GM21576 (cell line): Measurements from ENCODE around the gene VPS41.
"Not testable (repeated sequence)": the region's sequence is repeated elsewhere in the genome, so short reads cannot be mapped to it uniquely, and the experiment has no call there.

Experiments used
- ATAC-seq: cut with Tn5 transposase; IDR thresholded peaks from one replicate; pipeline ENCODE4 v1.9.1; 2021; ENCODE audit warnings: mild to moderate bottlenecking, moderate library complexity; ENCODE audit not compliant: unreplicated experiment

VPS41 gene

DNA sequence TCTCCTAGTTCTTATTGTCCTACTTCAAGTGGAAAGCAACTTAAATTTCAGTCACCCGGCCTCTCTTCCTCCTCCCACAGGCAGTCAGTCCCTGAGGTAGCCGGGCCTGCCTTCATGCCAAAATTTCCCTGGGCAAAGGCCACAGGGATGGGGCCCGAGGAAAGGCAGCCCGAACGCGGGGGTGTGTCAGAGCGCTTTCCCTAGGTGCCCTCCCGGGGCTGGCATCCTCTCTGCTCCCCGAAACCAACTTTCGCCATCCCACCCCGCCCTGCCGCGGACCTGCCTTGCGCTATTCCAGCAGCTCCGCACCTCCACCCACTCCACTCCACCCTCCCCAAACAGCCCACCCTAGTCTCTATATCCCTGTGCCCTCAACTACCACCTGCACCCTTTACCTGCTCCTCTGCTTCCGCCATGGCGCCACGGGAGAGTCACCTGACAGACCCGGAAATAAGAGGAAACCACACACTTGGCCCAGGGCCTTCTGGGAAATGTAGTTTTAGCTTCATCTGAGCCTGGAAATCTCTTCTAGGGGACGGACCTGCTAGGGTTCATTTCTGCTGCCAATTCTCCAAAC is at the start of gene VPS41:
VPS41 (minus strand) TSS at position 433 of the 577 bp plus-strand sequence; CDS start at position 416, 17 bp downstream.
- peak; percentile 99 for ATAC-seq

GRCh38 chr7:38955892-38956291 is 46.9 kb upstream of the VPS41 start:
- no peak for ATAC-seq

DNA sequence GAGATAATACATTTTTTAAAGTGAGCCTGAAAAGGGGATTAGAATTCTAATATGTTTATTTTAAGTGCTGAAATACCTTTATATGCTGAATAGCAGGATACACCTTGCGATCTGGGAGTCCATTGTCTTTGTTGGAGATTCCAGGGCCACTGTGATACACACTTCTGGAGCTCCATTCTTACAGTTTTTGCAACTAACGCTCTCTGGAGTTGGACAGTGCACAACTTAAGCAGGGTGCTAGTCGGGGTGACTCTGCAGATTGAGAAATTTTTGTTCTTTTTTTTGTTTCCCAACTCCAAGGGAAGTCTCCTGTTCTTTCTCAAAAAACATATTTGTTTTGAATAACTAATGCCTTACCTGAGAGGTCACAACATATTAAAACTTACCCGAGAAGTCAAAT is 45.0 kb upstream of the VPS41 start:
- ATAC-seq = no peak

- no peak for ATAC-seq
These were observed 44.2 kb upstream of the VPS41 start for GRCh38 chr7:38953227-38953626.

GRCh38 chr7:38951213-38951612 is 42.2 kb upstream of the VPS41 start:
- no peak for ATAC-seq

DNA sequence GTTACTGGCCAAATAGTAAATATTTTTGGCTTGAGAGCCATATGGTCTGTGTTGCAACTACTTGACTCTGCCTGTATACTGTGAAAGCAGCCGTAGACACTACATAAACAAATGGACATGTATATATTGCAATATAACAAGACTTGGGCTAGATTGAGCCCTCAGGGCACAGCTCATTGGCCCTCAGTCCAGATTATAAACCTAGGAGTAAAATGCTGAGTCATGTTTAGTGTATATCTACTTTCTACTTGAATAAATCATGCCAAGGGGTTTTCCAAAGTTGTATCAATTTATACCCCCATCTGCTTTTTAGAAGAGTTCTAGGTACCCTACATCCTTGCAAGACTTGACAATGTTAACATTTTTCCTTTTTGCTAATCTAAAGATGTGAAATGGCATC is 41.3 kb upstream of the VPS41 start:
- no peak for ATAC-seq

GRCh38 chr7:38947541-38947940 is 38.5 kb upstream of the VPS41 start:
- not testable (repeated sequence) for ATAC-seq

- ATAC-seq = no peak
These were observed 33.5 kb upstream of the VPS41 start for GRCh38 chr7:38942431-38943051.

GRCh38 chr7:38940774-38941173 is 31.8 kb upstream of the VPS41 start:
- no peak for ATAC-seq

- no peak for ATAC-seq
These were observed 29.6 kb upstream of the VPS41 start for GRCh38 chr7:38938589-38938988.

- ATAC-seq = no peak
These were observed 29.1 kb upstream of the VPS41 start for GRCh38 chr7:38938001-38938485.

DNA sequence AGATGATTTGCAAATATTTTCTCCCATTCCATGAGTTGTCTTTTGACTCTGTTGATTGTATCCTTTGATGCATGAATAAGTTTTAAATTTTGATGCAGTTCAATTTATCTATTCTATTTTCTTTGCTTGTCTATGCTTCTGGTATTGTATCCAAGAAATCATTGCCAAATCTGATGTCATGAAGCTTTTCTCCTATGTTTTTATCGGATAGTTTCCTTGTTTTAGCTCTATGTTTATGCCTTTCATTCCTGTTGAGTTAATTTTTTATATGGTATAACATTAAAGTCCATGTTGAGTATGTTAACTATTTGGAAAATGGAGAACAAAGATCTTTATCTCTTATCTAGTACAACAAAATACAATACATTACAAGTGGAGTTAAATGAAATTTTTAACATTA is 27.6 kb upstream of the VPS41 start:
- no peak for ATAC-seq

GRCh38 chr7:38934536-38934935 is 25.5 kb upstream of the VPS41 start:
- no peak for ATAC-seq

DNA sequence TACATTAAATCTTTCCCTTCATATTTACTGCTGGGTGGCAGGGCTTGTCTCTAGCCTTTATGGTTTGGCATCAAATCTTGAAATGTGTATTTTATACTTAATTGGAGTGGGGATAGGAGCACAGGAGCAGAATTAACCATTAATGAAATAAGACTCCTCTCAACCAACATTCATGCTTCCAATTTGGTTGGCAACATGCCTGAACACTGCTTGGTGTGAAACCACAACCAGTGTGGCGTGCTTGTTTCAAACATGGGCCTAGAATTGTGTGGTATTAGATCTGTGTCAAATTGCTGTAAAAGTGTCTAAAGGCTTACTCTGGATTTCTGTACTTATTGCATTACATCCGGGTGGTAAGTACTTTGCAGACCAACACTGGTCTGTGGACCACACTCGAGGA is 25.1 kb upstream of the VPS41 start:
- no peak for ATAC-seq

- ATAC-seq = peak; percentile 83
These were observed 23.6 kb upstream of the VPS41 start for GRCh38 chr7:38932509-38933168.

- no peak for ATAC-seq
These were observed 20.6 kb upstream of the VPS41 start for GRCh38 chr7:38929460-38930171.

GRCh38 chr7:38928506-38928905 is 19.5 kb upstream of the VPS41 start:
- no peak for ATAC-seq

GRCh38 chr7:38927751-38928150 is 18.8 kb upstream of the VPS41 start:
- no peak for ATAC-seq

- ATAC-seq = no peak
These were observed 11.7 kb upstream of the VPS41 start for GRCh38 chr7:38920731-38921130.

GRCh38 chr7:38916396-38916795 is 7.4 kb upstream of the VPS41 start:
- no peak for ATAC-seq

- no peak for ATAC-seq
These were observed 879 bp upstream of the VPS41 start for GRCh38 chr7:38909870-38910269.

GRCh38 chr7:38907766-38908165 is 1.2 kb downstream of the VPS41 start:
- ATAC-seq = no peak
